Measurements from ENCODE around the gene MAML3. TPM values are rescaled to one million over a fixed set of nuclear protein-coding genes. Genes with fewer than 3 reads are reported as not detected.
"Not testable (repeated sequence)": the region's sequence is repeated elsewhere in the genome, so short reads cannot be mapped to it uniquely, and the experiment has no call there.

The MAML3 gene
- total RNA-seq, 1 experiment from 2014 or later, result 0.06 TPM

DNA sequence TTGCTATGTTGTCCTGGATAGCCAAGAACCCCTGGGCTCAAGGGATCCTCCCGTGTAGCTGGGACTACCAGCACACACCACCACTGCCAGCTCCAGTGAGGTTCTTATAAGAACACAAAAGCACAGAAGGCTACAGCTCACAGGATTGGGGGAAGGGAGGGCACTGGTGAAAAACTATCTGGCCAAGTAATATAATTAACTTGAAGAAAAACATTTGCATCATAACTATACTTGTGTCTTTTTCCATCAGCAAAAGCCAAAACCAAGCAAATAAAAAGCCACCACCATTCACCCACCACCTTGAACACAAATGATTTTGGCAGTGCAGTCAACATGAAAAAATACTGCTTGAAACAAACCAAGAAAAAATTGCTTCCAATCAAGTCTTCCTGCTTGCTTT lies 188.2 kb downstream of the MAML3 start:
- DNase-seq (ENCODE audit: low read depth), result no peak

DNA sequence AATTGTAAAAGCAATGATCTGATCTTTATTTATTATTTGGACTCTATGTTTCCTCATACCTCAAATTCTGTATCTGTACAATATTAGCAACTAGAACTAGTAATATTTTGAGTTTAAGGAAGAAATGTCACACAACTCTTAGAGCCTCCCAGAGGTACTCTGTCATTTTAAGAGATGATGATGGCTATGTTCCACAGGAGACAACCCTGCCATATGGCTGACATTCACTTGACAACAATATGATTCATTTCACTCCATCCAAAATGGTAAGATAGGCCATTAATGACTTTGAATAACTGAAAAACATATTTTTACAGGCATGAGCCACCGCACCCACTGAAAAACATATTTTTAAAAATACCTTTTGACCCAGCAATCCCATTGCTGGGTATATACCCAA lies 190.3 kb downstream of the MAML3 start:
- DNase-seq (ENCODE audit: low read depth), result no peak

DNA sequence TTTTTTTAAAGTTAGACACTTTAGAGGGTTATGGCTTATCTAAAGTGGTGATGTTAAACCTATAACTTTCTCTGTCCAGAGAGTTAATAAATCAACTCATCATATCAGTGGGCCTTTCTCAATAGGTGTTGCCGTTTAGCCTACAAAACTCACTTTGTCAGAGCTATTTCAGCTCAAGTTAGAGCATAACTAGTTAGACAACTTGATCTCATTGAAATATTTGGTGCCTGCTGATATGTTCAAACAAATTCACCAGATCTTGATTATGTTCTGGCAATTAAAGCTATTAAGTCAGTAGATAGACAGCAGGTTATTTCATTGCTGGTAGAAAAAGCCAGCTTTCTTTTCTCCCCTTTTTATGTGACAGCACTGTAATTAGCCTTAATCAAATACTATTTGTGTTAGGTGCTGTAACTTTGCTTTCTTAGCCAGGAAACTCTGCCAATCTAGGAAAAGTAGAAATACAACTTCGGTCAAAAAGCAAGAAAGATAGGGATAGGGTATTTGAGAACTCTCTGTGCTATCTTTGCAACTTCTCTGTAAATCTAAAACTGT lies 191.8 kb downstream of the MAML3 start:
- DNase-seq (ENCODE audit: low read depth), result no peak

DNA sequence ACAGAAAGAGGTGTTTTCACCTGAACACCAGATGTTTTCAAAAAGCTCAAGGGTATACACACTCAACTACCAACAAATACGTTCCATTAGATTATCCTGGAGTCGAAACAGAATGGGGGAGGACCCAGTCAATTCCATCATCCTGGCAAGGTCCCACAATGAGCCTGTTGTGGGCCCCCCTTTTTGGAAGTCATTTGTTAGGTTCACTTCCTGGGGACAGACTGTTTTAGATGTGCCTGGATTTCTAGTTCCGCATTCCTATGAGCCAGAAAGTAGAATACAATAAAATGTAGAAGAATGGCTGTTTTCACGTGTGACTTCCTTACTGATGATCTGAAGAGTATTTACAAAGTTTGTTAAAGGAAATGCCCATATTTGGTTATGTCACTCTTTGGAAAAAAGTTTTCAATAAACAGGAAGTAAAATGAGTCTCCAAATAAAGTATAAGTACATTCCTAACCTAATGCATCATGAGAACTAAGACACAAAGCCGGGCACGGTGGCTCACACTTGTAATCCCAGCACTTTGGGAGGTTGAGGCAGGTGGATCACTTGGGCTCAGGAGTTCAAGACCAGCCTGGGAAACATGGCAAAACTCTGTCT lies 192.5 kb downstream of the MAML3 start:
- DNase-seq (ENCODE audit: low read depth), result no peak

DNA sequence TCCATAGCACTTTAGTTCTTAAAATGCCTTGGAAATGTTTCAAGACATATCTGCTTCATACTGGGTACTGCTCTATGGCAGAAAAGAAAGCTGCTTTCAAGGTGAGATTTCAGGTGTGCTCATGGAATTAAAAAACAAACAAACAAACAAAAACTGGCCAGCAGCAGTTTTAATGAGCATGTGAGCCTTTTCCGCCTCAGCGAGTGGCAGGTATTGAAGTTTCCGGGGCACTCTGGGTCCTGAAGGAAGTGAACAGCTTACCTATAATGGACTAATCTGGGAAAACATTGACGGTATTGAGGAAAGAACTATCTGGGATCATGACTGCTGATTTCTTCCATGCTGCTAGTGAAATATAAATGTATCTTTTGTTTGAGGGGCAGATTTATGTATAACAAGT lies 194.6 kb downstream of the MAML3 start:
- DNase-seq (ENCODE audit: low read depth), result no peak

DNA sequence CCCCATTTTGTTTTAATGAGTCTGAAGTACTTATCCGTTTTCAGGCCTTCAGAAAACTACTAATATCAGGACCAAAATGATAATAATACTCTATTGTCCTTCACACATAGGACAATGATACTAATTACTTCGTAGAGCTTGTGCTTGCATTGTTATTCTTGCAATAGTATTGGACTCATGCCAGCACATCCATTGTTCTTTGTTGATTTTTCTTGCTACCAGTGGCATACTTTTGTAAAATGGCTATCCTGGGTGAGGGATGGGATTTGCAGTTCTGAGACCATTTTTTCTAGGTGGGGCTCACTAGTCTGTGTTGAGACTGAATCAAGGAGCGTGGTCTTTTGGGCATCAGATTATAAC lies 195.3 kb downstream of the MAML3 start:
- DNase-seq (ENCODE audit: low read depth), result no peak

DNA sequence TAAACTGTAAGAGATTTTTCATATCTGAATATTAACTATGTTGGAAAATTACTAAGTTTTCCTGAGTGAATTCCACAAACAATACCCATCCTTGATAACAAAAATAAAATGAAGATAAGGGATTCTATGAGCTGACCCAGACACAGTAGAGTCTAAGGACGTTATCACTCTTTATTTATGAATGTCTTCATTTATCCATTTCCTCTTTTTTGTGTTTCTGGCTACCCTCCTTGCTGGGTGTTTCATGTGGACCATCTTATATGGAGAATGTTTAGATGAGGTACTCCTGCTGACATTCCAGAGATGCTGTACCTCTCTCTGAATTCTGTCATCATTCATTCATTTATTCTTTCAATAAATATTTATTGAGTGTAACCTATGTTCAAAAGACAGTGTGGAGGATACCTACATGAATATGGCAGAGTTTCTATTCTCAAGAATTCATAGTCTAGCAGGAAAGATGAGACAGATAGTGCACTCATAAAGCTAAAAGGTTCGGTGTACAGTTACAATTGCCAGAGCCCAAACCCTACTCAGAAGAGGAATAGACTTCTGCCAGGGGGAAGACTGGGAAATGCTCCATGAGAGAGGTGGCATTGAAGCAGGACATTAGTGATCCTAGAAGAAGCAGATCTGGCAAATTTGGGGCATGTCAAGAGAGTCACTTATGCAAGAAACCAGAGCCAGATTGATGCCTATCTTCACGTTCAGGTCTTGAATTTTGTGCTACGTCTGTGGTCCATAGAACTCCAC lies 195.8 kb downstream of the MAML3 start:
- DNase-seq (ENCODE audit: low read depth), result no peak

DNA sequence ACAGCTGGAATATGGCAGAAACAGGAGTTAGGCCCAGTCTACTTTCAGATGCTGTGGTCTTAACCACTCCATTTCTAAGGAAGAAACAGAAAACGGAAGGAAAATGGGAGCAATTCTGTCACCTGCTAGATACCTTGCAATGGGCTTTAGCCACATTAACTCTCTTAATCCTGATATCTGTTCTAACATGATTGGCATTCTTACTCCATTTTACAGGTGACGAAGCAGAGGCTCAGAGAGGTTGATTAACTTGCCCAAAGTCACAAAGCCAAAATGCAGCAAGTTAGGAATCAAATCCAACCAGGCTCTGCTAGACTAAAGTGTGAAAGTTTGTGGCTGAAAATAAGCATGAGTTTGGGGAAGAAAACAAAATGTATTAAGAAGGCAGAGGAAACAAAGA lies 196.9 kb downstream of the MAML3 start:
- DNase-seq (ENCODE audit: low read depth), result no peak

DNA sequence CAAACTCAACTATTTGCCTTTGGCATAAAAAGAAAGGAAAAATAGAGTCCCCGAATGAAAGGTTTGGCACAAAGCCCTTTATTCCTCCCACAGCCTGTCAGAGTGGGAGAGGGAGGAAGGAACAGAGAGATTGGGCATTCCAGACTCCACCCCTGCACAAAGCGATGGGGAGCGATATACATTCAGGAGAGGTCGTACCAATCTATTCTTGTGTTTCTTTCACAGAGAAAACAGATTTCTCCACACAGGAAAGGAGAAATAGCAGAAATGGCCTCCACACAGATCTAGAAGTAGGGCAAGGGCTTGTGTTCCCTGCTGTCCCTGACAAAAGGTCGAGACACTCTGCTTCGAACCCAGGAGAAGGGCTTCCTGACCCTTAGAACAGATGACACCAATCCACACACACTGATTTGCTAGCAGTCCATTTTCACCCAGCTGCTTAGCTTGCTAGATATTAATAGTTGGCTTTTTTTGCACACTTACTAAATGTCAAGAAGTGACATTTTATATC lies 197.4 kb downstream of the MAML3 start:
- no peak for DNase-seq (ENCODE audit: low read depth)

DNA sequence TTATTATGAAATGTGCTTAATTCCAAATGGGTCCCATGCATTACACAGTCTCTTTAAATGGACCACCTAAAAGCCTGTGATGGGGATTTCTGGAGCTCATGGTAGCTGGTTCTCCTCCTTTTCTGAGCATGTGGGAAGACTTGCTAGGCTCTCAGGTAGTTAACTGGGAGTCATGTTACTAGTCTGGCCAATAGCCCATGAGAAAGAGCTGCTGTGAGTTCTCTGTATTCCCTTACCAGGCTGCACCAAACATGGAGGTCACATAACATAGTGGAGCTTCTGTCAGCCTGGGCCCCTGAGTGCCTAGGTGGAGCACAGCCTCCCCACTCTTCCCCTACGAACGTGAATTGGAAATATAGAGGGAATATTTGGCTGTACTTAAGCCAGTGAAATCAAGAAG lies 198.4 kb downstream of the MAML3 start:
- DNase-seq (ENCODE audit: low read depth), result no peak

DNA sequence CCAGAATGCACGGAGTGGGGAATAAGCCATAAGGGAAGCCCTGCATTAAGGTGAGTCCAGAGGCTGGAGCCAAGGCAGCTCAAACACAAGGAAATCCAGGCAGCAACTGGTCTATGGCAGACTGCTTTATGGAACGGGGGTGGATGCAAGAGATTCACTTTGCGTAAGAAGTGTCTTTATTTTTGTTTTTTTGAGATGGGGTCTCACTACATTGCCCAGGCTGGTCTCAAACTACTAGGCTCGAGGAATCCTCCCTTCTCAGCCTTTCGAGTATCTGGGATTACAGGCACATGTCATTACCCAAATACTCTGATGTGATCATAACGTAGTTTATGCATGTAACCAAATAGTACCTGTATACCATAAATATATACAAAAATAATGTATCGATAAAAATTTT lies 199.5 kb downstream of the MAML3 start:
- DNase-seq (ENCODE audit: low read depth), result no peak

DNA sequence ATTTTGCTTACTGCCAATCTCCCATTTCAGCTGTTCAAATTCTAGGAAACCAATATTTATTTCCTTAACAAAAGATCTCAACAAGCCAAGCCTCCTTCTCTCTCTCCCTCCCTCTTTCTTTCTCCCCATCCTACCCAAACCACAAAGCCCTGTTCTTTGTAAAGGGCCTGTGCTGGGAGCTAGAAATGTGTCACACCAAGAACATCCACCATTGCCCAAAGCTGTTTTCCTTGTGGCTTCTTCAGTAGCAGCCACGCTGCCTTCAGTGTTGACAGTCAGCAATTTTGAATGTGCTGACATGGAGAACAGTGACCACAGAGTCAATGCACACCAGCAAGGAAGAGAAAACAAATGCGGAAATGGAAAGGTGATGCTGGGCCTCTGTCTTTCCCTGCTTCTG lies 203.0 kb downstream of the MAML3 start:
- DNase-seq (ENCODE audit: low read depth), result peak; percentile 54

DNA sequence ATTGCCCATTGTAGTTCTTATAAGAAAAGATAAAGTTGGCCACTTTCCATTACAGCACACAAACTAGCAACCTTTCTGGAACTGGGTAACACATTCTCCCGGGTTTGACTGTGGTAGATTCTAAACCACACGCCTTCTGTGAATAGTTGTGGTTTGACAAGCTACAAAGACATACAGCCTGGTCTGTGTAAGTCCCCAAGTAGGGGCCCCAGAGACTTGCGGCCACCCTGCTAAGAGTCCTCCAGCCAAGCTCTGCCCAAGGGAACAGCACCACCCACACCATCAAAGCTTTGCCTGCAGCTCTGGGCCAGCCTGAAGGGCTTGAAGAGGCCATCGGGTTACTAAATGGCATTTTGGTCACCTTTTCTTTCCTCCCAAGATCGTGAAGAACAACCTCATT lies 203.4 kb downstream of the MAML3 start:
- peak; percentile 67 for DNase-seq (ENCODE audit: low read depth)

DNA sequence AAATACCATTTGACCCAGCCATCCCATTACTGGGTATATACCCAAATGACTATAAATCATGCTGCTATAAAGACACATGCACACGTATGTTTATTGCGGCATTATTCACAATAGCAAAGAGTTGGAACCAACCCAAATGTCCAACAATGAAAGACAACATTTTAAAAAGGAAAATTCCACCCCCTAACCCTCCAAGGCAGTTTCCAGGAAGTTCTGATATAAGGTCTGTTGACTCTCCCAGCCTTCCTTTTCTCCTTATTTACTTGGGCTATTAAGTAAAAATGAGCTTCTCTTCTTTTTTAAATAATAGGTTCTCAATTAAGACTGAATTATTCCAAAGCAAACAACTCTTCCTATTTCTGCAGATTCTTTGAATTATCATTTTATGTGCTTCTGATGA lies 209.1 kb downstream of the MAML3 start:
- DNase-seq (ENCODE audit: low read depth), result not testable (repeated sequence)

DNA sequence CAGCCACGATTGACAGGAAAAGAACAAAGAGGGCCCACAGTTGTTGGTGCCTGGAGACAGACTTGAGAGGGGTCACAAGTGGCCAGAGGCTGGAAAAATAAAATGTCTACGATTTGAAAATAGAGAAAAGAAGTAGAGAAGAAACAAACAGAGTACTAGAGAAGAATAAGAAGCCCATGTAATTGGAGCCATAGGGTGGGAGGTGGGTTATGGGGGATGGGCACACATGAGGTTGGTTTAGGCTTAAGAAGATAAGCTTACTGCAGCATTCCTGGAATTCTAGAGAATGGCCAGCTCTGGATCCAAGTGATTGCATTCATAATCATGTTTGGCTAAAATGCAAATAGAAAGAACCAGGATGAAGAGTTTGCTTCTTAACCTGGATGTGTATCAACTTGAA lies 210.7 kb downstream of the MAML3 start:
- DNase-seq (ENCODE audit: low read depth), result no peak

DNA sequence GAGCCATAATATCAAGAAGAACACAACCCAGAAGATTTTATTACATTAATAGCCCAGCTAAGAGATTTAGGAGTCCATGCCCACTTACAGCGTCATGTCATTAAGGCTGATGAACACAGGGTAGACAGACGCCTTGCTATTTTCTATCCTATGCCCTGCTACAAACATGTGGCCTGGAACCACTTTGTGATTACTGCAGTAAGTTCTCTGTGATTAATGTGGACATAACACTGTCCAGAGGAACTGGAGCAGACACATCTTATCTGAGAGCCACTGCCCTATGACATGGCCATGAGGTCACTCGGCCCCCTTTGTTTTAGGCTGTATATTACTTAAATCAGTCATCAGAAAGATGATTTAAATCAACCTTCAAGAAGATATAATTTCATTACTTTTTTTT lies 211.7 kb downstream of the MAML3 start:
- DNase-seq (ENCODE audit: low read depth), result no peak

DNA sequence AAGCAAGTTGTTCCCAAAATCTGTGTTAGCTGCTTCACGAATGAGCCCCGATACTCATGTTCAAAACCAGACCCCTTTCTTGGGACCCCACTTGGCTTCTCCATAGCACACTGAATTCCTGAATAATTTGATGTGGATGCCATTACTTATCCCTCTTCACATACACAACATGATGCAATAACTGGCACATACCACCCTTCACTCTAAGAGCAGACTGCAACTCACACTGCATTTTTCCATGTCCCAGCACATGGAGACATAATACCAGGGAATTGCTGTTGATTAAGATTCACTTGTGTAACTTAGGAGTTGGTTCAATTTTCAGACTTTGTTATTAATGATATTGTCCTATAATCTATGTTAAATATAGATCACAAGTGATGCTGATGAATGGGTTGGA lies 213.4 kb downstream of the MAML3 start:
- no peak for DNase-seq (ENCODE audit: low read depth)

DNA sequence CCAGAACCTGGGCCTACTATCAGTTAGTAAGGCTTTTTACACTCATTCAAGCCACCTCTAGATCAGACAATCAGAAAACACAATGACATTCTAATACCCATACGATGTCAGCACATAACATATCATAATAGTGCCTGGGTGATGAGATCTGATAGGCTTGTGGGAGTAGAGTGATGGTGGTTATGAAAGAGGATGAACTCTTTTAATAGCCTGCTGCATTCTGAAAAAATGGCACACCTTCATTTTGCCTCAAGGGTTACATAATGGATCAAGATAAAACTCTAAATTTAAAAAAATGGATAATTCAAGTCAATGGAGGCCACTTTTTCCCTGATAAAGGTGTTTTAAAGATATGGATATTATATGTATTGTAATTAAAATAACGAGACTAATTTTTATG lies 215.6 kb downstream of the MAML3 start:
- no peak for DNase-seq (ENCODE audit: low read depth)

DNA sequence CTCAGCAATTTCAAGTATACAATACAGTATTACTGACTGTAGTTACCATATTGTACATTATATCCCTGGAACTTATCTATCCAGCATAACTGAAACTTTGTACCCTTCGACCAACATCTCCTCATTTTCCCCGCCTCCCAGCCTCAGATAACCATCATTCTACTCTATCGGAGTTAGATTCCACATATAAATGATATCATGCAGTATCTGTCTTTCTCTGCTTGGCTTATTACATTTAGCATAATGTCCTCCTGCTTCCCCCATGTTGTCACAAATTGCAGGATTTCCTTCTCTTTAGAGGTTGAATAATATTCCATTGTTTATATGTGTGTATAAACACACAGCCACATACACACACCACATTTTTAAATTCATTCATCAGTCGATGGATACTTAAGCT lies 218.1 kb downstream of the MAML3 start:
- DNase-seq (ENCODE audit: low read depth), result no peak

DNA sequence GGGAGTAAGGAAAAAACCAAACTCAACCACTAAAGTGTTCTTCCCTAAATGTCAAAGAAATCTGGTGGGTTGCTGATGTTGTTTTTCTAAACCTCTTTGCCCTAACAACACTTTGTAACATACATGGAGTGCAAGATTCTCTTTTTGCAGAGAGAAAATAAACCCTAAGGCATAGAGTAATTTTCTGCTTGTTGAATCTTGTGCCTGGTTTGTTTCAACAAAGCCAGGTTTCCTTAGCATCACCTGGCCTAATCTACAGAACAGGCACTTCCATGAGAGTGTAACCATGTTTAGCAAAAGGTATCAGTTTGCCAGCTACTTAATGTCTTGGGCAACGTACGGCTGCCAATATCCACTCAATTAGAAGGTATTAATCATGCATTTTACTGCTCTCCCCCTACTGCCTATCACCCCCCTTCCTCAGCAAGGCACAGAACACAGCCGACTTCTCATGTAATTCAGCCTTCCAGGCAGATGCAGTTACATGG lies 219.2 kb downstream of the MAML3 start:
- DNase-seq (ENCODE audit: low read depth), result no peak

DNA sequence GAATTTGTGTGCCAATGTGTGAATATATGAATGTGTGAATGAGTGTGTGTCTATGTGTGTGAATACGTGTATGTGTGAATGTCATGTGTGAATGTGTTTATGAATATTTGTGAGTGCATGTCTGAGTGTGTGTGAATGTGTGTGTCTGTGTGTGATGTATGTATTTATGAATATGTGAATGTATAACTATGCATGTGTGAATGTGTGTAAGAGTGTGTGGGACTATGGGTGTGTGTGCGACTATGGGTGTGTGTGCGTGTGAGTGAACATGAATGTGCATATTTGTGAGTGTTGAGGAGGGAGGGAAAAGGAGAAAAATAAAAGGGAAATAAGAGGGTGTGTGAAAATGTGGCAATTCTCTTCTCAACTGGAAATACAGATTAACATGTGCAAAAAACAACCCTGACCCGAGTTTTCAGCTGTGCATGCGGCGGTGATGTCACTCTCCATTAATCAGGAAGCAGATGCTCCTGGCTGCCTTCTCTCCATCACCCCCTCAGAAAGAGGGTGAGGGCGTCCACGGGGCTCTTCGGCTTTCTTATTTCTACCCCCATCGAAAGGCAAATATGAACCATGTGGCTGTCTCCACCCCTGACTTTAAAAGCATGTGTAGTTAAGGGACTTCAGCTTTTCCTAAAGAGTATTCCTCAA lies 219.8 kb downstream of the MAML3 start:
- peak; percentile 19 for DNase-seq (ENCODE audit: low read depth)

DNA sequence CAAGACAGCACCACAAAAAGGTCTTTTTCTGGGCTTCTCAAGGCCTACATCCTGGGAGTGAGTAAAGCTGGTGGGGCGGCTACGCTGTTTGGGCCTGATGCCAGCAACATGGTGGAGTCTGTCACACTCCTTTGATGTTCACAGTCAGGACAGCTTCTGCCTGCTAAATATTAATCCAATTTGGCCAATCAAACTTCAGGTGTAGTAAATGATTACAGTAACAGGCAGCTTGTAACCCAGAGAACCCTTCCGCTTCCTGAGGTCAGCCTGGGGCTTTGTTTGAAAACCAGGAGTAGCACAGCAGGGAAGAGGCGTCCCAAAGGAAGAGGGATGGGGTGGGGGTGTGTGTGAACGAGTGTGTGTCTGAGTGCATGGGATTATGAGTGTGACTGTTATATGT lies 220.4 kb downstream of the MAML3 start:
- no peak for DNase-seq (ENCODE audit: low read depth)

DNA sequence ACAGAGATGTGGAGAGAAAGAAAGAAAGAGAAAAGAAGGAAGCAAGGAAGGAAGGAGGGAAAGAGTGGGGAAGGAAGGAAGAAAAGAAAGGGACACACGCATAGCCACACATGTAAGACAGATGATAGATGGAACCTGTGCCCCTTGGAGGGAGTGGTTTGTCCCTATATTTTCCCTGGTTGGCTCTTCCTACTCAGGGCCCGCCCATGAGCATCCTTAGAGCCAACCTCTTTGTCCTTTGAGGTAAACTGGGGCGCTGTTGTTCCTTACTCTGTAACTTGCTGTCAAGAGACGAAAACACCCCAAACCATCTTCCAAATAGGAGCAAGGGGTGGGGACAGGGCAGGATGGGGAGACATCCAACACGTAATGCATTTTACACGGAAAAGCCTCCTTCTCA lies 220.9 kb downstream of the MAML3 start:
- DNase-seq (ENCODE audit: low read depth), result no peak

All from LHCN-M2 (cell line).